ENCODE results near the gene PMEPA1.

DNA sequence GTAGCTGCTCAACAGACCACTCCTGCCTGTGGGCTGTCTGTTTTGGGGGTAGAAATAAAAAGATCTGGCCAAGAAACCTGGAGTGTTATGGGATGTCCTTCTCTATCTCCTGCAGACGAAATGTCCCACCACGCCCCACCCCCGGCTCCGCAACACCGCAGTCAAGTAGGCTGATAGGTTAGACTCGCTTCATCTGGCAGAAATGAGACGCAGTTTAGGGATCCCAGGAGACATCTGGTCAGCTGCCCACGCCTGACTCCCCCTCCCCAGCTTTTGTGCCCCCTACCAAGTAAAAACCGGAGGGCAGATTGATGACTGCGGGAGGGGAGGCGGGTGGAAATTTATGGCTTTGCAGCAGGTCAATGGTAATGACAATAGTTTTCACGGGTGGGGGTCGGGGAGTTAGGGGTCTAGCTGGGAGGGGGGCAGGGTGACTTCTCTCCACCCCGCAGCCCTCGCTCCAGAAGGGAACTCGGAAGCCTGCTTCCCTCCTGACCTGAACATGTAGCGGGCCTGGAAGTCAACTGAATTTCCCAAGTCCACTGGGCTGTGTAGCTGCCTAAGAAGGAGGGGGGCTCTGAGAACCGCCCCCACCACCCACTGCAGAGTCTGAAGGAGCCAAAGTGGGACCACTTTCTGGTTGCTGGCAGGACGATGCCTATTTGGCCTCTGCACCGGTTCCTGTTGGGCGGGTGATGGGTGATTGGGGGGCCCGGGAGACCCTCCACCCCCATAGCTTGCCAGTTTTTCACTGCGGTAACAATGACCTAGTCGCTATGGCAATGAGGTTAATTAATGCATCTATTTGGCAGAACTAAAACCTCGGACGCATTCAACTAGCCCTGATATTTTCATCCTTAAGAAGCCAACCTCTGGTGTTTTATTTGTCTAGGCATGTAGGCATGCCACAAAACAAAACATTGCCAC is 25.7 kb downstream of the PMEPA1 start:
- TF ChIP-seq, protein P1, sequence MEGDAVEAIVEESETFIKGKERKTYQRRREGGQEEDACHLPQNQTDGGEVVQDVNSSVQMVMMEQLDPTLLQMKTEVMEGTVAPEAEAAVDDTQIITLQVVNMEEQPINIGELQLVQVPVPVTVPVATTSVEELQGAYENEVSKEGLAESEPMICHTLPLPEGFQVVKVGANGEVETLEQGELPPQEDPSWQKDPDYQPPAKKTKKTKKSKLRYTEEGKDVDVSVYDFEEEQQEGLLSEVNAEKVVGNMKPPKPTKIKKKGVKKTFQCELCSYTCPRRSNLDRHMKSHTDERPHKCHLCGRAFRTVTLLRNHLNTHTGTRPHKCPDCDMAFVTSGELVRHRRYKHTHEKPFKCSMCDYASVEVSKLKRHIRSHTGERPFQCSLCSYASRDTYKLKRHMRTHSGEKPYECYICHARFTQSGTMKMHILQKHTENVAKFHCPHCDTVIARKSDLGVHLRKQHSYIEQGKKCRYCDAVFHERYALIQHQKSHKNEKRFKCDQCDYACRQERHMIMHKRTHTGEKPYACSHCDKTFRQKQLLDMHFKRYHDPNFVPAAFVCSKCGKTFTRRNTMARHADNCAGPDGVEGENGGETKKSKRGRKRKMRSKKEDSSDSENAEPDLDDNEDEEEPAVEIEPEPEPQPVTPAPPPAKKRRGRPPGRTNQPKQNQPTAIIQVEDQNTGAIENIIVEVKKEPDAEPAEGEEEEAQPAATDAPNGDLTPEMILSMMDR (conservative IDR thresholded peaks at IDR 0.05; ENCODE audit: low read length) = no peak
- no peak for TF ChIP-seq EZH2phosphoT487 (IDR thresholded peaks at IDR 0.05; ENCODE audit: borderline replicate concordance, low read depth, low read length)

Data from OCI-LY7 (cell line).